ENCODE data around the gene GLG1.
"Not testable (repeated sequence)": the region's sequence is repeated elsewhere in the genome, so short reads cannot be mapped to it uniquely, and the experiment has no call there.

The GLG1 gene

GRCh38 chr16:74606521-74607309 lies at the start of gene GLG1:
Gene GLG1, minus strand, starts transcription at chr16:74607114. Its CDS starts 20 bp downstream, at chr16:74607094.
- DNase-seq (ENCODE audit: low read depth in 2 of 2), result peak; percentile 84

DNA sequence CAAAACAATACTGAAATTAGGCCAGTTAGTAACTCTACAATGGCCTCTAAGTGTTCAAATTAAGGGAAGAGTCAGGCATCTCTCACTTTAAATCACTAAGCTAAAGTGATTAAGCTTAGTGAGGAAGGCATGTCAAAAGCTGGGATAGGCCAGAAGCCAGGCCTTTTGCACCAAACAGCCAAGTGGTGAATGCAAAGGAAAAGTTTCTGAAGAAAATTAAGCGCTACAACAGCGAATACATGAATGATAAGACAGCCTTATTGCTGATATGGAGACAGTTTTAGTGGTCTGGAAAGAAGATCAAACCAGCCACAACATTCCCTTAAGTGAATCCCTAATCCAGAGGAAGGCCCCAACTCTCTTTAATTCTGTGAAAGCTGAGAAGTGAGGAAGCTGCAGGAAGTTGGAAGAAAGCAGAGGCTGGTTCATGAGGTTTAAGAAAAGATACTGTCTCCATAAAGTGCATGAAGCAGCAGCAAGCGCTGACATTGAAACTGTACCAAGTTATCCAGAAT lies 47.7 kb upstream of the GLG1 start:
- no peak for DNase-seq (ENCODE audit: low read depth in 2 of 2)

GRCh38 chr16:74652883-74653282 lies 46.0 kb upstream of the GLG1 start:
- DNase-seq (ENCODE audit: low read depth in 2 of 2), result not testable (repeated sequence)

- no peak for DNase-seq (ENCODE audit: low read depth in 2 of 2)
These were observed 45.3 kb upstream of the GLG1 start for GRCh38 chr16:74652249-74652648.

- DNase-seq (ENCODE audit: low read depth in 2 of 2), result no peak
These were observed 44.9 kb upstream of the GLG1 start for GRCh38 chr16:74651841-74652240.

GRCh38 chr16:74650966-74651567 lies 44.2 kb upstream of the GLG1 start:
- DNase-seq (ENCODE audit: low read depth in 2 of 2), result no peak

DNA sequence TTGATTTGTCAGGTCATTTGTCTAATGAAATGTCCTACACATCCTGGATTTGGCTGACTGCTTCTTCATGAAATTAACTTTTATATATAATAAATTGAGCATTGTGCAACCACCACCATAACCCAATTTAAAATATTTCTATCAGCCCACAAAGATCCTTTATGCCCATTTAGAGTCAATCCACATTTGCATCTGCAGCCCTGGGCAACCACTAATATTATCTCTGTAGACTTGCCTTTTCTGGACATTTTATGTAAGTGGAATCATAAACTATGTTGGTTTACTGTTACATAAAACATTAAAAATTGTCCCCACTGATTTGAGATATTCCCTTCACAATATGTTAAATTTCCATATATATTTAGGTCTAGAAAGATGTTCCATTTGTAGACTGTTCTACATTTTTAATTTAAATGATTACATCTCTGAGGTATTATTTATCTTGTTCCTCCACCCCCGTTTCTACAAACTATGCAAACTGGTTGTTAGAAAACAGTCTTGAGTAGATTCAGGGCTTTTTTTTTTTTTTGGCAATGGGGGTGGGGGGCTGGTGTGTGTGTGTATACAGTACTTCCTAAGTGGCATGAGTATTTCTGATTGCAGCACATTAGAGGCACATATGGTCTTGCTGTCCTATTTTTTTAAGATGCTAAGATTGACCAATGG lies 43.1 kb upstream of the GLG1 start:
- DNase-seq (ENCODE audit: low read depth in 2 of 2), result no peak

GRCh38 chr16:74641969-74642368 lies 35.1 kb upstream of the GLG1 start:
- DNase-seq (ENCODE audit: low read depth in 2 of 2), result no peak

- DNase-seq (ENCODE audit: low read depth in 2 of 2), result no peak
These were observed 31.0 kb upstream of the GLG1 start for GRCh38 chr16:74637742-74638453.

DNA sequence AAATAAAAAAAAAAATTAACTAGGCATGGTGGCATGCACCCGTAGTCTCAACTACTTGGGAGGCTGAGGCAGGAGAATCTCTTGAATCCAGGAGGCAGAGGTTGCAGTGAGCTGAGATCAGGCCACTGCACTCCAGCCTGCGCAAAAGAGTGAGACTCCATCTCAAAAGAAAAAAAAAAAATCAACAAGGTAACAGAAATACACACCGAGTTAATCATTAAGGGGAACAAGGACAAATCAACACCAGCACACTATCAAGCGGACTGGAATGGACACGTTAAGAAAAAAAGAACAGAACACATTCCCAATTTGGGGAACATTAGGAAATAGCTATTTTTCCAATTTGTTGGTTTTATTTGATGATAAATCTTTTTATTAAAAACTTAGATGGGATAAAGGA lies 28.4 kb upstream of the GLG1 start:
- no peak for DNase-seq (ENCODE audit: low read depth in 2 of 2)

- DNase-seq (ENCODE audit: low read depth in 2 of 2), result no peak
These were observed 26.8 kb upstream of the GLG1 start for GRCh38 chr16:74633686-74634085.

DNA sequence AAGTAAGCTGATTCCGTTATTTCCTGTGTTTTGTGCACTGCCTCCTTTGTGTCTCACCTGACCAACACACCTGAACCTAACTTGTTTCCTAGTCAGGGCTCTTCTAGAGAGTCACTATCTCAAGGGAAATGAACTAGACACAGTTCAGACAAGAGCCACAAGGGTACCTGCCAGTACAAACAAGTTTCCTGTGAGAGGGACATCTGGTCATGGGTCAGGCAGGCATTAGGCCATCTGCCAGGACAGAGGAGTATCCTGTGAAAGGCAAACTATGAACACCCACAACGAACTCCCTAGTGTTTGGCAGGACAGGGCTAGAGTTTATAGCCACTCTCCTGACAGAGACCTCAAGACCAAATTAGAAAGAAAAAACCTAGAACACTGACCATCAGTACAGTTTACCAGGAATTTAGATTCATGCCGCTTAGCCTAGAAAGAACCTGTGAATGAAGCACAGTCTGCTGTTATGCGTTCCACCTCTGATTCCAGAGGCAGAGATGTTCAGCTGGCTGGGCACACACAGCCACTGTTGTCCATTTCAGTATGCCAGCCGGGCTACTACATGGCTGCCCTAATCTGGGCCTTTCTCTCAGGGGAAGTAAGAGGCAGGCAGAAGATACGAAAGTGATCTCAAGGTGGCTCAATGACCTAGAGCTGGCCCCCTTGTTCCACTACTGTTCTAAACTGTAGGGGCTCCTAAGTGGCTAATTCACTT lies 20.7 kb upstream of the GLG1 start:
- no peak for DNase-seq (ENCODE audit: low read depth in 2 of 2)

DNA sequence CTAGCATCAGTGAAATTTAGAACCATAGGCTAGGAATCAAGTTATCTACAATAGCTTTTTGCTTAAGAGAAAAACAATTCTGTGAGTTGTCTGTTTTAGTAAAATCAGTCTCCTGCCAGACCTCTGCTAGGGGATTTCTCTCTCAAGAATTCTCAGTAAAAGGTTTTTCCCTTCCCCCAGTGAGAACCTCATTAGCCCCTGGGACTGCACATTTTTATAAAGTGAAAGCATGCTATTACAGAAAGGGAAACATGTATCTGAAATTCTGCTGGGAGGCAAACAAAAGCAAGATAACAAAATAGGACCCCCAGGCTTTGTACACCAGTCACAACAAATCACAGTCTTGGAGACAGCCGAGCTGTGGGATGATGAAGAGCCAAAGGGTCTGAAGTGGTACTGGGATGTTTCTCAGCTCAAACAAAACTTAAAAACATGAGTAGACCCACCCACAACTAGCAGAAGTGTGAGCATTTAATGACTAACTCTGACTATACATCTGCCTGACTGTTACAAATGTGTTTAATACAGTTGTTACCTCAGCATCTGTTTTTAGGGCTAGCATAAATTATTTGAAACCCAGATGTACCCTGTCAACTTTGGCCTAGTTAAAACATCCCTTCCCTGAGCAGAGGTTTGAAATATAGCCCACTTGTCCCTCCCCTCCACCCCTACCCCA lies 20.0 kb upstream of the GLG1 start:
- no peak for DNase-seq (ENCODE audit: low read depth in 2 of 2)

GRCh38 chr16:74625500-74626350 lies 18.8 kb upstream of the GLG1 start:
- DNase-seq (ENCODE audit: low read depth in 2 of 2), result no peak

GRCh38 chr16:74623839-74624235 lies 16.9 kb upstream of the GLG1 start:
- no peak for DNase-seq (ENCODE audit: low read depth in 2 of 2)

DNA sequence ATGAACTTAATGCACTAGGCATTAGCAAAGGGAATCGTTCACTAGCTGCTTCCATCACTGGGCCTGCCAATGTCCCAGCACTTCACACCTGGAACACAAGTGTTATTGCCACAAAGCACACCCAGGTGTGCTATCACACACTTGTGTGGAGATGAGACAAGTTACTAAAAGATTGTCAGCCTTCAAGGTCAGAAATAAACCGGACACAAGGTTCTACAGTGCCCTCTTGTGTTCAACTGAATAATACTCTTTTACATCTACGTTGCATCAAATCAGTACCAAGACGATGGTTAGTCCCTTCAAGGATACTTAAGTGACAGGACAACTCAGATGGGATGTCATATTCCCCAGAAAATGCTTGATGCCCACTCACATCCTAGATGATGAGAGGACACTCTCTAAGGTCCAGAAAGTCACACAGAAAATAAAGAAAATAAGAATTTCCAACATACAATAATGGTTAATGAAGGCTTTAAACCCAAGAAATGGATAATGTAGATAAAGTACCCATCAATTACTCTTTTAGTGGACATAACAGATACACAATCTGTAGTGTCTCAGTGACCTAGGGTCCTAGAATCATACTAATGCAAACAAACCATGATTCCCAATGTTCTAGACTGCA lies 16.4 kb upstream of the GLG1 start:
- no peak for DNase-seq (ENCODE audit: low read depth in 2 of 2)

- no peak for DNase-seq (ENCODE audit: low read depth in 2 of 2)
These were observed 15.1 kb upstream of the GLG1 start for GRCh38 chr16:74622005-74622404.

DNA sequence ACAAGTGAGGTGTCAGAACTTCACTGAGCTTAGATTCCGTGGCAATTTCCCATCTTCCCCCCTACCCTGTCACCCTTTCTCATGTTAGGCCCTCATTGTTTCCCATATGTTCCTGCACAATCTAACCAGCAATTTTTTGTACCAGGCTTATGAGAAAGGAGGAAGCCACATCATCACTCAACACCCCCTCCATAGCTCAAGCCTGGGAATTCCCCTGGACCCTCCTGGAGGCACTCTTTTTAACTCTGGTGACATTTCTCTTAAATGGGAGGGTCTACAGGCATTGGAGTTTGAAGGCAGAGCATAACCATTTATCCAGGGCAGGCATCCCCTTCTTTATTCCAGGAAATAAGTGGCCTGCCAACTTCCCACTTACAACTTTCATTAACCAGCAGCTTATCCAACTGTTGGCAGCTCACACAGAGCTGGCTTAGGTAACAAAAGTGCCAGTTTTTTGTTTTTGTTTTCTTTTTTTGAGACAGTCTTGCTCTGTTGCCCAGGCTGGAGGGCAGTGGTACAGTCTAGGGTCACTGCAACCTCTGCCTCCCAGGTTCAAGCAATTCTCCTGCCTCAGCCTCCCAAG lies 10.4 kb upstream of the GLG1 start:
- DNase-seq (ENCODE audit: low read depth in 2 of 2), result no peak

DNA sequence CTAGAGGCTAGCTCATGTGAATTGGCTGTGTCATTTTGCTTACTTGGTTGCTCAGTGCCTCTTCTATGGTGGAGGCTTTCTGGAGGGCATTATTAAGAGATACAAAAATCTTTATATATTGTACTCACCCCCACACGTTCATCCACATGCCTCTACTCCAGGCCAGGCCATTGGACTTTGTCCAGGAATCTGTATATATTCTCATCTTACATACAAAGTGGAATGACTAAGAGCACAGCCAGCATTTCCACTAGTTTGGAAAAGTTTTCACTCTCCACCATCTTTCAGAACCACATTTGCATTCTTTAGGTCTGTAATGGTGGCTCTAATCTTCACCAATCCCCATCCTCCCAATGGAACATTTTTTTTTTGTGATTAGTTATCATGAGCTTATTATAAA lies 4.8 kb upstream of the GLG1 start:
- DNase-seq (ENCODE audit: low read depth in 2 of 2), result no peak

Measured in stimulated activated CD8-positive, alpha-beta memory T cell treated with anti-CD3 and anti-CD28 coated beads, Interleukin-2, amount 100 ng/mL, for 48 hours (primary cell).